CD4-positive, alpha-beta T cell treated with Interleukin-6 at 100 ng/mL for 8 hours (primary cell): ENCODE results near the gene RPA3.
"Not testable (repeated sequence)": the region's sequence is repeated elsewhere in the genome, so short reads cannot be mapped to it uniquely, and the experiment has no call there.

Experiments
- DNase-seq: peaks from one replicate; pipeline ENCODE4 v3.0.0-alpha.2; 2020; ENCODE audit warnings: mixed read lengths, low spot score

Gene RPA3

DNA sequence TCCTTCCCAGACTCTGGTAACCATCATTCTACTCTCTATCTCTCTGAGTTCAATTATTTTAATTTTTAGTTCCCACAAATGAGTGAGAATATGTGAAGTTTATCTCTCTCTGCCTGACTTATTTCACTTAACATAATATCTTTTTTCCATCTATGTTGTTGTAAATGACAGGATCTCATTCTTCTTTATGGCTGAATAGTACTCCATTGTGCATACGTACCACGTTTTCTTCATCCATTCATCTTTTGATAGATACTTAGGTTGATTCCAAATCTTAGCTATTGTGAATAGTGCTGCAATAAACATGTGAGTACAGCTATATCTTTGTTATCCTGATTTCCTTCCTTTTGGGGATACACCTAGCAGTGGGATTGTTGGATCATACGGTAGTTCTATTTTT is 23.9 kb downstream of the RPA3 start:
- DNase-seq: no peak

GRCh38 chr7:7693881-7694280 is 24.5 kb downstream of the RPA3 start:
- no peak for DNase-seq

GRCh38 chr7:7688956-7689355 is 29.5 kb downstream of the RPA3 start:
- DNase-seq: no peak

- no peak for DNase-seq
These were observed 30.1 kb downstream of the RPA3 start for GRCh38 chr7:7688310-7688709.

DNA sequence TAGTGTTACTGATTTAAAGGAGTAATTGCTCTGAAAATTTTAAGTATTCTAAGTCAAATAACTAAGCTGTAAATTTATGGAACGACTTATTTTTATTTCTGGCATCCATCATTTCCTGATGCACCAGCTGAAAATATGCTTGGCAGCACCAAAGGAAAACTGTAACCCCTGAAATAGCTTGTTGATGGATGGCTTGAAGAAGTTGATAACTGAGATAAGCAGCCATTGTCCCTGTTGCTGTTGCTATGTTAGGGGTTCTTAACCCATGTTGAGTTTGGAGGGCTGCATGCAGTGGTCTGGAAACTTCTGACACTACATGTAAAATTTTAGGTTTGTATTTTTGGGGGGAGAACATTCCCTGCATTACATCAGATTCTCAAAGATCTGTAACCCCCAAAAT is 30.6 kb downstream of the RPA3 start:
- DNase-seq: no peak

- no peak for DNase-seq
These were observed 31.4 kb downstream of the RPA3 start for GRCh38 chr7:7686811-7687508.

- no peak for DNase-seq
These were observed 35.5 kb downstream of the RPA3 start for GRCh38 chr7:7682861-7683260.

GRCh38 chr7:7681936-7682329 is 36.5 kb downstream of the RPA3 start:
- DNase-seq: no peak

- DNase-seq: peak; percentile 56
These were observed 37.0 kb downstream of the RPA3 start for GRCh38 chr7:7681191-7681935.

GRCh38 chr7:7679640-7680039 is 38.8 kb downstream of the RPA3 start:
- DNase-seq: not testable (repeated sequence)

DNA sequence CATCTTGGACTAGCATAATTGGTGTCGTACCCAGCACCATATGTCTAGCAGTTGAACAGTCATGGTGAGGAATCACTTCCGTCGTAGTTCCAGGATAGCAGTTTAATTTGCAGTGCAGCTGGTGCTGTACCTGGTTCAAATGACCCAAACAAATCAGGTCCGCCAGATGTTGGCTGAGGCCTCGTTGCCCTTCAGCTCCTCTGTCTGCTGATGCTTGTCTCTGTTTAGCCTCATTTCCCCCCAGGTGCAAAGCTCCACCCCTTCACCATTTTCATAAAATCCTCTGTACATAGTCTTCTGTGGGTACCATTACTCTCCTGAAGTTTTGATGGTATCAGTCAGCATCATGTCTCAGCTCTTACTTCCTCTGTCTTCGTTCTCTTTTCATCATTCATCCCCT is 42.7 kb downstream of the RPA3 start:
- DNase-seq: no peak

DNA sequence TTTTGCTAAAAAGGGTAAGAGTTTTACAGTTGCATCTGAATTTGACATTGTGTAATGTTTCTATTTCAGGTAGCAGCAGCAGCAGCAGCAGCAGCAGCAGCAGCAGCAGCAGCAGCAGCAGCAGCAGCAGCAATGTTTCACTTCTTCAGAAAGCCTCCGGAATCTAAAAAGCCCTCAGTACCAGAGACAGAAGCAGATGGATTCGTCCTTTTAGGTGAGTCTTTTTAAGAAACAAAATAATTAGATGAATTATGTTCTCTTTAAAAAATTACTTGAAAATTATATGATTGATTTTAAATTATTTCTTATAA is 45.2 kb downstream of the RPA3 start:
- DNase-seq: no peak

DNA sequence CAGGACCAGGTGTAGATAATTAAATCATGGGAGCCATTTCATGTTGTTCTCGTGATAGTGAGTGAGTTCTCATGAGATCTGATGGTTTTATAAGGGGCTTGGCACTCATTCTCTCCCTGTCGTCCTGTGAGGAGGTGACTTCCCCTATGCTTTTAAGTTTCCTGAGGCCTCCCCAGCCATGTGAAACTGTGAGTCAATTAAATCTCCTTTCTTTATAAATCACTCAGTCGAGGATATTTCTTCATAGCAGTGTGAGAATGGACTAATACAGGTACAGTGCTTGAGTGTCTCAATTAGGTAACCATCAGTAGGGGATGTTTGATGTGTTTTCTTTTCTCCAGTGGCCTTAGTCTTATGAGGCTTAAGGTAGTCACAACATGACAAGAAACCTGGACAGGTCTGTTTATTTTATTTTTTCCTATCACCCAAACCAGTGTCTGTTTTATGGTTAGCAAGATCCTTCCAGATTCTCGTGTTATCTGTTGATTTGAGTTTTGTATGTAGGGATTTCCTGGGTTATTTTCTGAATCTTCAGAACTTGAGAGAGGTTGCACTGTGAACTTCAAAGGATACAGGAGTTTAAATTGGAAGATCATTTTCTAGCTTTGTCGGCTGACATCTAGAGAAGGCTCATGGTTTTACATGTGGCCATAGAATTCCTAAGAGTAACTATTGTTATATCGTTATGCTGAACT is 45.7 kb downstream of the RPA3 start:
- DNase-seq: no peak

DNA sequence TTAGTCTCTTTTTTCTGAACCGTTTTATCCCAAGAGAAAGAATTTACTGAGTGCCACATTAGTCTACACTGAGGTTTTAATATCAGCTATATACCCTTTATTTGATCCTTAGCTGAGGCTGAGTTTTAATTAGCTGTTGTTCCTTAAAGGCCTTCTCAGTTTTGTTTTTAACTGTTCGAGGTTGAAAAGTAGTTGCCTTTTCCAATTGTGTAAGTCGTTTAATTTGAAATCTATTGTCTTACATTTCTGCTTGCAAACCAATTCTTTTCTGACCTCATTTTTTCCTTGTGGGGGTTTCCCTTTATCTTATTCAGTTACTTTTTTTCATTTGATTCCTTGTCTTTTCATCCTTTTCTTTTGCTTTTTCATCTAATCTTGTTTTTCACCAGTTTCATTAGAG is 47.0 kb downstream of the RPA3 start:
- DNase-seq: no peak

DNA sequence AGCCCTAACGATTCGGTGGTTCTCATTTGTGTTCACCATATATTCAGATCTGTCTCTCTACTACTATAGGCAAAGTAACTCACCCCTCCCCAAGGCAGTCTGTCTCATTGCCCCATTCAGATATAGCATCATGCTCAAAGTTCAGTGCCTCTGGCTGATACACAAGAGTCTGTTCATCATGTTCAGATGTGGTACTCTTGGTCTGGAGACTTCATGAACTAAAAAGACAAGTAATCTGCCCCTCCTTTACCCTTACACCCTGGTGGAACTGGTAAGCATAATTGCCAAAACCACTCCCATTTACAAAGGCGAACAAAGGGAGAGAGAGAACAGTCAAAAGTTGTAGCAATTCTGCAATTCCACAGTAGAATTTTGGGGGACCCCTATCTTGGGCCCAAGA is 47.9 kb downstream of the RPA3 start:
- no peak for DNase-seq

- DNase-seq: no peak
These were observed 49.7 kb downstream of the RPA3 start for GRCh38 chr7:7668706-7669105.

DNA sequence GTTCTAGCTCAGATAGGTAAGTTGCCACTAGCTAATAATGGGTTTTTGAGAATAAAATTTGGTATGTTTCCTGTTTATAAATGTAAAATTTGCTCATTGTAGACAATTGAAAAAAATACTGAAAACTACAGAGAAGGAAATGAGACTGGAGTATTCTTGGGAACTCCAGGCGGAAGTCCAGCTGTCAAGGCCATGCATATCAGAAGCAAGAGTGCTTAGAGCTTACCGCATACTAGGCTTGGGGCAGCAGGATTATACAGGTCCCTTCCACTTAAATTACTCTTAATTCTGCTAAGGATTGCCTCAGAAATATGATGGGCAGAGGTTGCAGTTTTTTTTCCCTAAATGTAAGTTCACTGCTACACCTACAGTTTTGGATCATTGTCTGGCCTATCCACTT is 51.2 kb downstream of the RPA3 start:
- no peak for DNase-seq

DNA sequence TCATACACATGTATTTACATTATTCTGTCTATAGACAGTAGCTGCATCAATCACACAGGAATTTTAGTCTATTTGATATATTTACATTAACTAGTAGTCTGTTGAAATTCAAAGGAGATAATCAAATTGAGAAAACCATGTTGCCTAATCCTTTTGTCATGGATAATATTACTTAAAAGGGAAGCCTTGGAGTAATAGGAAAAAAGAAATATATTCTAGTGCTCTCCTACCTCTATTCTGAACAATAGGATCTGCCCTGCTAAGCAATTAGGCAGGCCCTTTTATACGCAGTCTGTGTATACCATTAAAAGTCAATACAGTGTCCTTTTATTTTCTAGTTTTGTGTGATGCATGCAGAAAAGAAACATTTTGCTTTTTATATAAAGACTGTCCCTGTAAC is 53.4 kb downstream of the RPA3 start:
- no peak for DNase-seq

- DNase-seq: no peak
These were observed 54.1 kb downstream of the RPA3 start for GRCh38 chr7:7664291-7664690.

GRCh38 chr7:7662527-7662926 is 55.9 kb downstream of the RPA3 start:
- DNase-seq: no peak

- DNase-seq: not testable (repeated sequence)
These were observed 61.9 kb downstream of the RPA3 start for GRCh38 chr7:7656459-7656858.

DNA sequence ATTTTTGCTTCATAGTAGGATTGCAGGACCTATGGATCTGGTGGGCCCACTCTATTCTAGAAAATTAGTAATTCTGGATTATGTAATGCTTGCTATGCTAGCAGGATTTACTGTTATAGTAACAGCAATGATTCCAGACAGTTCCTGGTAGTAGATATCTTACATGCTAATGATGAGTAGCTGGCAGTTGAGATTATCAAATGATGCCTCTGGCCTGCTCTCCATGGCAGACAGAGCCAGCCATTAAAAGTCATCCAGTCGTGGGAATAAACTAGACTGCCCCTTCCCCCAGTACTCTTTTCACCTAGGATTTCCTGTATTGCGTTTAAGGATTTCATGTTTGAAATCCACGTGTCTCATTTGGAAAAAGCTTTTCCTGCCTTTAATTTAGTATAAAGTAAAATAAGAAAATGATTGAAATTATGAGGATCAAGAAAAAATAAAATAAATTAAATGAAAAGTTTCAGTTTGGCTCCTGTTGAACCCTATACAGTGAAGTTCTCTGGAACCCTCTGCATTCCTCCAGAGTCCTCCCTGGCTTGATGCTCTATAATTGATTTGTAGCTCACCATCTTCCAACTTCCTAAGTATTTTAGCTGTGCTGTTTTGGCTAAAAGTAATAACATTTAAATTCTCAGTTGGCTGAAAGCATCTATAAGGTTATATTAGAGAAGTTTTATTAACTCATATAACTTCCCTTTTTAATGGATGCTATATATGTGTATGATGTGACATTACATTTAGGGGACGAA is 63.3 kb downstream of the RPA3 start:
- no peak for DNase-seq
